Hematopoietic multipotent progenitor cell treated with erythropoietin and hydrocortisone succinate and interleukin-3 and kit ligand, for 4 days (in vitro differentiated cells): ENCODE results near the gene VSIG10L.

Experiments
- DNase-seq: peaks from one replicate; pipeline ENCODE4 v3.0.0-alpha.2; 2015

The VSIG10L gene

DNA sequence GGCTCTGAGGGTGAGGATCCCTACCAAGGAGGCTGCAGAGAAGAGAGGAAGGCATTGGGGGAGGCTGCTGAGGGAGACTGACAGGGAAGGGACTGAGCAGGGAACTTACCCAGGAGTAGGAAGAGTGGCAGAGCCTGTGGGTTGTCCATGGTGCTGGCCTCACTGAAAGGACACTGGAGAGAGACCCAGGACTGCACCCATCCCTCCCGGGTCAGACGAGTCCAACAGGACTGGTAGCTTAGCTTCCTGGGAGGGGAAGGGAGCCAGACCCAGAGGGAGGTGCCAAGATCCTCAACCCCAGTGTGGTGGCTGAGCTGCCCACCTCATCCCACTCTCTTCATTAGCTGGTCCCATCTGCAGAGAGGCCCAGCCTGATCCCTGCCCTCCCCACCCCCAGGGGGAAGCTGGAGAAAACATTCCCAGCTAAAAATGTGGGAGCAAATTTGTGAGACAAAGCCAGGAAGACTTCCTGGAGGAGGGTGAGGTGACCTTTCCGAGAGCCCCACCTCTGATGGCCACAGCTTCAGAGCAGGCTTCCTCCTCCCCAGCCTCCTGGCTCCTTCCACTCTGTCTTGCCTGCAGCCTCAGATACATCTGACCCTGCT, at the start of gene VSIG10L:
TSS of gene VSIG10L (minus strand) at position 164 of the 605 bp plus-strand sequence. CDS start at position 149, 15 bp downstream.
- DNase-seq = no peak

DNA sequence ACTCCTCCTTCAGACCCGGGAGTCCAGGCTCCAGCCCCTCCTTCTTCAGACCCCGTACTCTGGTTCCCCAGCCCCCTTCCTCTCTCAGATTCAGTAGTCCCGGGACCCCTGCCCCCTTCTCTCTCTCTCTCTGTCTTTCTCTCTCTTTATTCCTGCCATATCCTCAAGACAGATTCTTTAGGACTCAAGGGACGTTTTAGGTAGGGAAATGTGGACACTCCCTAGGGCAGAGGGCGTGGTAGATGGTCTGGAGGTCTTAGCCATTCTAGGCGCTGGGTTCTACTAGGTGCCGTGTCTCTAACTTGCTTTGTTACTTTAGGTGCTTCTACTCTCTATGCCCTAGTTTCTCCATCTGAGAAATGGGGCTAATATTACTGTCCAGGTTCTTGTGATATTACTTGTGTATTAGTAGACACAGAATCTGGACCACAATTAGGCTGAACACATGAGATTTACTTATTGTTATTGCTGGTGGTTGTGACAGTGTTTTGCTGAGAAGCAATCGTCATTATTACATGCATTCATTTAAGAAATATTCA, 49.2 kb upstream of the VSIG10L start:
- DNase-seq = no peak

- DNase-seq = no peak
Measured at GRCh38 chr19:51389143-51389542, 47.2 kb upstream of the VSIG10L start.

- DNase-seq = no peak
Measured at GRCh38 chr19:51387924-51388389, 46.0 kb upstream of the VSIG10L start, which contains the start of gene LIM2. Gene LIM2 (minus strand): TSS chr19:51387974. CDS start chr19:51387443, 531 bp downstream.

GRCh38 chr19:51386882-51387520, 45.1 kb upstream of the VSIG10L start:
- DNase-seq = no peak

GRCh38 chr19:51382004-51382403, 40.1 kb upstream of the VSIG10L start:
- no peak for DNase-seq

DNA sequence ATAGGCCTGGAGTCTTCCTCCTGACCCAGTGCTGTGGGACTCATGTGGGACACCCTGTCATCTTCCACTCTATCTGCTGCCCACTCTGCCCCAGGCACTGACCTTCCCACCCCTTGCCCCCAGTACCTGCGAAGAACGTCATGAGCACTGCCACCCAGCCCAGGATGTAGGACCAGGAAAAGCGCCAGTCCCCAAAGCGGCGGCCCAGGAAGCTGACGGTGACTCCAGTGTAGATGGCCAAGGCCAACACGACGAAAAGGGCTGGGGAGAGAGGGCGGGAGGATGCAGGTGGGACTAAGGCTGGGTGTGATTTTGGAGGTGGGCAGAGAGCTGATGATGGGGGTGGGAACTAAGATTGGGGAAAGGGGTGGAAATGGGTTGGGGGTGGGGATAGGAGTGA, 38.4 kb upstream of the VSIG10L start:
- DNase-seq = no peak

DNA sequence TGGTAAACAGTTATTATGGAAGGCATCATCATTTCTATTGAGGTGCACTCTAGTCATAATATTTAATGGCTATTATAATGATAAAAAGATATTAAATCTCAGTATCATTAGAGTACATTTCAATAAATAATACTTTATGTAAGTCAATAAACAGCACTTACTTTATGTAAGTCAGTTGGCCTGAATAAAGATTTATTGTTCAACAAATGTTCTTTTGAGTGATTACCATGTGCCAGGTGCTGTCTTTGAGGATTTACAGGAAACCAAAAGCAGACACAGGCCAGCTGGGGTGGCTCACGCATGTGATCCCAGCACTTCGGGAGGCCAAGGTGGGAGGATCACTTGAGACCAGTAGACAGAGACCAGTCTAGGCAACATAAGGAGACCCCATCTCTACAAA, 35.5 kb upstream of the VSIG10L start:
- DNase-seq = no peak

GRCh38 chr19:51375504-51376221, 33.7 kb upstream of the VSIG10L start:
- peak; percentile 67 for DNase-seq

DNA sequence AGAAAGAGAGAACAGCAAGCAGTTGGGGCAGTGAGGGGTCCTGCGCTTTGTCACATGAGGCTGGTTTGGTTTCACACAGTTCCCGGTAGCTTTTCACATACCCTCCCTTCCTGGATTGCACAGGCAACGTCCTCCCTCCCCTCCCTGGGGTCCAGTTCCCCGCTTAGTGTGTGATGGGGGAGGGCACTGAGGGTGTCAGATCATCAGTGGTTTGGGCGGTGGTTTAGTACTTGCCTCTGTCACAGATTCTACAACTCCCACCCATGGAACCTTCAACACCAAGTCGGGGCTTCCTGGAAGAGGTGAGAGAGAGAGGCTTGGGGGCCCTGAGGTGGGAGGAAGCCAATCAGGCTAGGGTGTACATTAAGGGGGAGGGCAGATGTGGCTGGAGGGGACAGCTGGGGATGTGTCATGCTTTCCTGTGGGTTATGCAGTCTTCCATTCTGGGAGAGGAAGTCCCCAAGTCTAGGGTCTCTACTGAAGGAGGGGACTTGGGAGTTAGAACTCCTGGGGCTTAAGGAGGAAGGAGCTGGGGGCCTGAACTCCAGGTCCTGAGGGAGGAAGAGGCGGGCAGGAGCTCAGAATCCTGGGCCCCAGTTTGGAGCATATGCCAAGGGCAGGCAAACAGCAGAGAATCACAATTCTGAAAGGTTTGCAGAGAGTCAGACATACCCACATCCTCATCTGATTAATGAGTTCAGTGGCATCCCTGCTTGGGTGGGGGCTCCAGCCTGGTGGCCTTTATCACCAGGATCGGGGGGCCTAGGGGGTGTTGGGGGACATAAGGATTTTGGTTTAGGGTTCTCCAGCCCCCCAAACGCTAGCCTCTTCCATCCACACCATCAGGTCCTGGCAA, 30.9 kb upstream of the VSIG10L start, which contains the start of gene NKG7:
TSS of gene NKG7 (minus strand) at position 6 of the 856 bp plus-strand sequence. CDS start 119 bp downstream, outside the sequence.
- peak; percentile 93 for DNase-seq

- no peak for DNase-seq
Measured at GRCh38 chr19:51372021-51372648, 30.2 kb upstream of the VSIG10L start.

DNA sequence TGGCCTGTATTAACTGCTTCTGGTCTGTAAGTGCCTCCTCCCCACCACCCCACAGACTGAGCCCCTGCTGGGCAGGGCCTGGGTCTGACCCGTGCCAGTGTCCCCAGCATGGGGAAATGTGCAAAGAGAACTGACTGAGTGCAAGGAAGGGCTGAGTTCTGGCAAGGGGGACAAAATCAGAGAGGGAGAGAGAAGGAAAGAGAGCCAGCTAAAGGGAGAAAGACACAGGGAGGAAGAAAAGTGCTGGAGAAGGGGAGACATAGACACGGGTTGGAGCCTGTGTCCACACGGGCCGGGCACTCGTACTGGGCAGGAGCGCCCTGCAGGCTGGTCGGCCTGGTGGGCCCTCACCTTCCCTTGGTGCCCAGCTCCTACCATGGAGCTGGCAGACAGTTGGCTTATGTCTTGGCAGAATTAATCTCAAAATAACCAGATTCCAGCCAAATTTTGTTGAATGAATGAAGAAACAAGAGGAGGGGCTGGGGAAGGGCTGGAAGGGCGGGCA, 29.3 kb upstream of the VSIG10L start:
- no peak for DNase-seq

- no peak for DNase-seq
Measured at GRCh38 chr19:51370230-51370629, 28.3 kb upstream of the VSIG10L start.

DNA sequence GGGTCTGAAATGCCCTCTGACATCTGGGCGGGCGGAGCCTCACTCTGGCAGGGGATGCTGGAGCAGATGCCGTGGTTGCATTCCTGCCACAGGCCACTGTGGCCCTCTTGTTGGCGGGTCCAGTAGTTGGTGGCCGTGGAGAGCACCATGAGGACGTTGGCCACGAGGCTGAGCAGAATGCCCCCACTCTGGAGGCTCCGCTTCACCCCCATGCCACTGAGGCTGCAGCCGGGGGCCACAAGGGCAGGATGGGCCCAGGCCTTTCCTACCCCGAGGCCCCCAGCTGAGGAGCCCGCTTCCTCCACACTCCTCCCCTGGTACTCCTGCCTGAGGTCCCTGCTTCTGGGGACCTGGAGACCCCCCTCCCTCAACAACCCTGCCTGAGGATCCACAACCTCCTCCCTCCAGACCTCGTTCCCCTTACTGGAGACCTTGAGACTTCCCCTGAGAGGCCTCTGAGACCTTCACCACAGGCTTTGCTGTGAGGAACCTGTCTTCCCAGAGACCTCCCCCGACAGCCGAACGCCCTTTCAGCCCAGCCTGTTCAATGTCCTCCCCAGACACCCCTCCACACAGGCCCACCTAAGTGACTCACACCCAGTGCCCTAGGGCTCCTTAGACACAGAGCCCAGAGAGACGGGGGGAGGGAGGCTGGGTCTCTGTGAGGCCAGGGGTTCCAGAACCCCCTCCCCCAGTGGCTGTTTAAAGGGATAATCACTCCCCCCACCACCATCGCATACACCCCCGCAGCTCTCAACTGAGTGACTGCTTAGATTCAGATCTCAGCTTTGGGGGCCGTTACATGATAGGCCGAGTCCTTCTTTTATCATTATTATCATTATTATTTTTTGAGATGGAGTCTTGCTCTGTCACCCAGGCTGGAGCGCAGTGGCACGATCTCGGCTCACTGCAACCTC, 26.7 kb upstream of the VSIG10L start, which contains the start of gene CLDND2:
TSS of gene CLDND2 (minus strand) at position 638 of the 917 bp plus-strand sequence. CDS start at position 212, 426 bp downstream.
- peak; percentile 68 for DNase-seq

DNA sequence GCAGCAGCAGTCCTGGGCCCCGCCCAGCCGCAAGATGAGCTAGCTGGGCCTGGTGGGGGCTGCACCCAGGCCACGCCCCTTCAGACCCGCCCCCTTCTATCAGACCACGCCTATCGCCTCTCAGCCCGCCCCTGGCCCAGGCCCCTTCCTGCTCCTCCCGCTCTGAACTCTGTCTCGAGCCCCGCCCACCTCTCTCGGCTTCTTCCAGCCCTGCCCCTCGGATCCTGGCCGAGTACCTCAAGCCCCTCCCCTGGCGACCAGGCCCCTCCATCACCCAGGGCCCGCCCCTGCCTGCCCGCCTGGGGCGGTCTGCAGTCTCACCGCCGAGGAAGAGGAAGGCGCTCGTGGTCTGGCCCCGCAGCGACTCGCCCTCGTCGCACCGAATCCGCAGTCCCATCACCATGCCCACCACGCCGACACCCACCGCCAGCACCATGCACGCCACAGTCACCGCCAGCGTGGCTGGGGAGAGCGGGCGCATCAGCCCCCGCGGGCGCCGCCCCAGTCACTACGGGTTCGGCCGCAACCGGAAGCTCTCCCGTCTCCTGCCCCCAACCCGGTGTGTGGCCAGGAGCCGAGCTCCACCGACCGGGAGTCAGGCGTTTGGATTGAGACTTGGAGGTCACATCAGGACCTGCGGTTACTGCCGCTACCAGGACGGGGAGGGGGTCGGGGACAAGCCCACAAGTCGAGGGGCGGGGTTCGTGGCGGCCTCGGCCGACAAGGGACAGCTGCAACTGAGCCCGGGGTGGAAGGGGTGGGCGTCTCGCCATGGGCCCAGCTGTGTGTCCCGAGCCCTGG, 25.8 kb upstream of the VSIG10L start:
- peak; percentile 100 for DNase-seq

DNA sequence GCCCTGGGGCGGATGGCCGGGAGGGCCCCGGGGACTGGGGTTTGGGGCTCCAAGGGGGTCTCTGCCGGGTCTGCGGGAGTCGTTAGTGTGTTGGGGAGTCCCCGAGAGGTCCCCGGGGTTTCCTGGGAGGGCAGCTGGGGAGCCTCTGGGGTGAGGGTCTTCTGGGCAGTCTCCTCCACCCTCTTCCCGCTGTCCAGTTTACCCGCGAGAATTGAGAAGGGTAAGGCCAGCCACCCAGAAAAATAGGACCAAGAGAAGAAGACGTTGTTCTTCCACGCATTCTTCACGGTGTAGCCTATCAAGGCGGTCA, 25.3 kb upstream of the VSIG10L start:
- no peak for DNase-seq

GRCh38 chr19:51366389-51367254, 24.7 kb upstream of the VSIG10L start:
- DNase-seq = peak; percentile 100

GRCh38 chr19:51365965-51366388, 24.0 kb upstream of the VSIG10L start, which contains the start of gene ETFB:
Gene ETFB (minus strand): TSS chr19:51366388. CDS start chr19:51366326, 62 bp downstream.
- no peak for DNase-seq
